Stimulated activated CD4-positive, alpha-beta T cell treated with anti-CD3 and anti-CD28 coated beads, Interleukin-1b, Interleukin-23, amount 100 ng/mL, for 48 hours (primary cell): ENCODE results near the gene IL1RAP.
"Not testable (repeated sequence)": the region's sequence is repeated elsewhere in the genome, so short reads cannot be mapped to it uniquely, and the experiment has no call there.

Experiments used
- DNase-seq: peaks from one replicate; pipeline ENCODE4 v3.0.0-alpha.2; 2020

IL1RAP gene

DNA sequence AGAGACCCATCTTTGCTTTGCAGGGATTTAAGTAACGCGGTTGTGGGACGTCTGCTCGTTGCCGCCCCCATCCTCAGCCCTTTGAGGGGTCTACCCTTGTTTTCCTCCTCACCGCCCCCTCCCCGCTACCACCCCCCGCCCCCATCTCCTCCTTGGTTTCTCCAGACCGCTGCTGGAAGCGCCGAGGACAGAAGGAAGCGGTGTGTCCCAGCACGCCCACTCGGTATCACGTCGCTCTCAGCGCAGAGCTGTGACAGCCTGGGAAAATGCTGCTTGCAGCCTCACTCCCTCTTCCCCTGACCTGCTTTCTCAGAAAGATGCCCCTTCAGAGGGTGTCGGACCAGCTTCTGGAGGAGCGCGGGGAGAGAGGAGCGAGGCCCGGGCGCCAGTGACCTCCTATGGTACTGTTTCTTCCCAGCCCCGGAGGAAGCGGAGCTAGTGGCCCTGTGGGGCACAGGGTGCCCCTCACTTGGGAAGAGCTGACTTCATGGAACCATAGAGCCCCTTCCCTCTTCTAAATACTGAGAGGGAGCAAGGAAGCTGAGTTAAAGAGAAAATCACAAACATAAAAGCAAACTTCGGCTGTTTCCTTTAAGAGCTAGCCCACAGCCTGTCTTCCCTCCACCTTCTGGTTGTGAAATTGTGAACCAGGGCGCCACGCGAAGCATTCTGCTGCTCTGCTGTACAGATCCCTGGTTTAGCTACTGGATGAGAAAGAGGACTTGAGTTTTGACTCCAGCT lies 698 bp downstream of the IL1RAP start:
- peak; percentile 24 for DNase-seq

DNA sequence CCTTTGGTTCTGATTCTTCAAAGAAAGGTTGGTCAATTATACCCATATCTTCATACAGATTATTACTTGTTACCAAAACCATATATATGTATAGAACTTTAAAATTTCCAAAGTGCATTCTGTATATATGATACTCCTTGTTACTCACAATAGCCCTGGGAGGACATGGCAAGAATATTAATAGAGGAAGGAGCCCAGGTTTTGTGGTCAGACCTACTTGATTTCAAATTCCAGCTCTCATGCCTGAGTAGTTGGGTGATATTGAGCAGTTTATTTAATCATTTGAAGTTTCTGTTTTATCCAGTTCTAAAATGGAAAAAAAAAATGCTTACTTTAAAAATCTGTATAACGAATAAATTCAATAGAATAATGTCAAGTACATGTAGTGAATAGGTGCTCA lies 2.5 kb downstream of the IL1RAP start:
- DNase-seq = no peak

- DNase-seq = no peak
These were observed 3.8 kb downstream of the IL1RAP start for GRCh38 chr3:190517687-190518086.

DNA sequence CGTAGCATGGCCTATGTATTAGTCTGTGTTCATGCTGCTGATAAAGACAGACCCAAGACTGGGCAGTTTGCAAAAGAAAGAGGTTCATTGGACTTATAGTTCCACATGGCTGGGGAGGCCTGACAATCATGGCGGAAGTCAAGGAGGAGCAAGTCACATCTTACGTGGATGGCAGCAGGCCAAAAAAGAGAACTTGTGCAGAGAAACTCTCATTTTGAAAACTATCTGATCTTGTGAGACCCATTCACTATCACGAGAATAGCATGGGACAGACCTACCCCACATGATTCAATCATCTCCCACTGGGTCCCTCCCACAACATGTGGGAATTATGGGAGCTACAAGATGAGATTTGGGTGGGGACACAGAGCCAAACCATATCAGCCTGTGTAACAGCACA lies 4.6 kb downstream of the IL1RAP start:
- not testable (repeated sequence) for DNase-seq

DNA sequence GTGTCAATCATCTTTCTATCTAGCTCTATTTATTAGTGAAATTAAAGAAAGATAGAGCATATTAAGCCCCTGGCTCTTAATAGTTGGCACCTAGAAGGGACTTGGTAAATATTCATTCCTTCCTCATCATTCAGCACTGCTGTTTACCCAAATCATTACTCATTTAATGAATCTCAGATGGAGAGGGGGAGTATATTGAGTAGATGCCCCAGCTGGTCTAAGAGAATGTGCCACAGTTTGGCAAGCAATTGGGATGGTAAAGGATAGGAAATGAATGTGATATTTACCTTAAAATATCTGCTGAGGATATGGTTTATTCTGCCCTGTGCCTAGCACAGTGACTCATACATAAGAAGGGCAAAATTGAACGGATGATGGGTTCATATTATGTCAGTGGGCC lies 6.0 kb downstream of the IL1RAP start:
- no peak for DNase-seq

- no peak for DNase-seq
These were observed 8.1 kb downstream of the IL1RAP start for GRCh38 chr3:190521998-190522397.

GRCh38 chr3:190522621-190523222 lies 8.8 kb downstream of the IL1RAP start:
- no peak for DNase-seq

GRCh38 chr3:190524942-190525341 lies 11.1 kb downstream of the IL1RAP start:
- DNase-seq = no peak

- no peak for DNase-seq
These were observed 11.7 kb downstream of the IL1RAP start for GRCh38 chr3:190525634-190526033.

DNA sequence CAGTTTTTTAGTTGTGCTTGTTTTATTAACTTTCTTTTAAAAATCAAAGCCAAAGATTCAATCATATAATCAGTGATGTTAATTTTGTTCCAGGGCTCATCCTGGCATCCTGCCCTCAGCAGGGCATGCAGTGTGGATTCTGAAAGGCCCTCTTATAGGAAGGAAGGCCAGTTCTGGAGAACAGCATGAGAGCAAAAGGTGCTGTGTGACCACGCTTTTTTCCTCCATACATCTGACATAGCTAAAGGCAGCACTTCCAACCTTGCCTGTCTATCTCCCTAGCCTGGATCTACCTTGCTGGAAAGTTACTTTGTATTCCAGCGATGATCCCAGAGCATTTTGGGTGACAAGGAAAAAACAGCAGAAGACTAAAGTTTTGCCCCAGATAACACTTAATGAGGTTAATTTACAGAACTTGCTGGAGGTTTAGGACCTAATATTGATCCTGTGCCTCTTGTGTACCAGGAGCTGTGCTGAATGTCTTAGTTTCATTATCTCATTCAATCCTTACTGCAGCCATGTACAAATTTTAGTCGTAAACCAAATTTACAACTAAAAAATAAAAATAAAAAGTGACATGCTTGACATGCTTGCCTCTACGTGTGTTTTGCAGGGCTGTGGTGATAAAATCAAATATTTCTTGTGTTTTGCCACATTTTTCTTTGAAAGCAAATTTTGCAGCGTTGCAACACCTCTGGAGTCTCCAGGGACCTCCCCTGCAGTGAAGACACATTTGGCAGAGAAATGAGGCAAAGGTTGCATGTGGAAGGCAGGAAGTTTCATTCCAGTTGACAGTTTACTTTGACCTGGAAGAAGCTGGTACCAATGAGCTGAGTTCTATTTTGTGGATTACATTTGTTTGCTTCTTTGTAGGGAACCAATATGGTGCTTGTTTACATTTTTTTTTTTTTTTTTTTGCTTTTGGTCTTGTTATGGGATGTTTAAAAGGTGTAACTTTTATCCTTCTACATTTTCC lies 13.2 kb downstream of the IL1RAP start:
- no peak for DNase-seq

DNA sequence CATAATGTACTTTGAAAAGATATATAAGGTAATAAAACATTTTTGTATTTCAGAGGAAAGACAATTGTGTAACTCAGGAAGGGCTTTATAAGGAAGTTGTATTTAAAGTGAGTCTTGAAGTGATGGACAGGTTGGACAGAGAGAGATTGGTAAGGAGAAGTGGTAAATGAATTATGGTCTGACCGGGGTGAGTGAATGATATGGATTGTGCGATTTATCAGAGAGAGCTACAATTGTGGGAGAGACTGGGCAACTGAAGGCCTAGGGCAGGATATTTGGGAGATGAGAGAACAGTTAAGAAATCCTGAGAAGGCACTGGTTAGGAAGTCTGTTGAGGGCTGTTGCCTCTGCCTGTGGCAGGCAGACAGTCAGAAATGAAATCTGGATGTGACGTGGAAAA lies 14.8 kb downstream of the IL1RAP start:
- no peak for DNase-seq

DNA sequence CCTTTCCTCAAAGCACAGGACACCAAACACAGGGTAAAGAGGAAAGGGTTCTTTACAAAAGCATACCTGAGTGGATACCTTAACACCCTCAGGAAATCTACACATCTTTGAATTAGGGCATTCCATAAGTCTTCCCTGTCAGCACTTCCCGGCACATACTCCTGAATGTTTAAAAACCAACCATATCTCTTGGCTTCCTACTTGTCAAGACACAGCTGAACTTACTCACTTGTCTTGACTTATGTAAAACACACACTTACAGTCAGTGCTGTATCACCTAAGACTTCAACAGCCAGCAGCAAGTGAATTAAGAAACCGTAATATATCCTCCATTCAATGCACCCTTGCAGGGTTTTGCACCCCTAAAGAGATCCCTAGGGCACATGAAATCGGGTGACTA lies 17.5 kb downstream of the IL1RAP start:
- DNase-seq = no peak

DNA sequence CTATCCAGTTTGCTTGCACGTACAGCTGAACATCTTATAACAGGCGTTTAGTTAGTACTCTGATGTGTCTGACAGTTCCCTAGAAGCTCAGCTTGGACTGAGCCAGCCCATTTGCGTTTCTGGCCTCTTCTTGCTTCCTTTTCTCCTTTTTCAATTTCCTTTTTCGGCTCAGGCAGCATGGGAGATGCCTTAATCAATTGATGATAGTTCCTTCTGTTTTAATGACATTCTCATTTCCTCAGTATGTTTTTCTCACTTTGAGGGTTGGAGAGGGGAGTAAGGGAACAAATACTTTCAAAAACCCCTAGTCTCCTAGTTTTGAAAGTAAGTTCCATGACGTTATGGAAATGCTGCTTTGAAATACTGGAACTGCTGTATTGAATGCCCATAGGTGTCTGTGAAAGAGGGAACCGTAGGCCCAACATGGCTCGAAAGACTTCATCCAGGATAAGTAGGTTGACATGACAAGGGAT lies 18.9 kb downstream of the IL1RAP start:
- no peak for DNase-seq

GRCh38 chr3:190533511-190534281 lies 19.8 kb downstream of the IL1RAP start:
- no peak for DNase-seq

- DNase-seq = no peak
These were observed 20.5 kb downstream of the IL1RAP start for GRCh38 chr3:190534386-190534785.

DNA sequence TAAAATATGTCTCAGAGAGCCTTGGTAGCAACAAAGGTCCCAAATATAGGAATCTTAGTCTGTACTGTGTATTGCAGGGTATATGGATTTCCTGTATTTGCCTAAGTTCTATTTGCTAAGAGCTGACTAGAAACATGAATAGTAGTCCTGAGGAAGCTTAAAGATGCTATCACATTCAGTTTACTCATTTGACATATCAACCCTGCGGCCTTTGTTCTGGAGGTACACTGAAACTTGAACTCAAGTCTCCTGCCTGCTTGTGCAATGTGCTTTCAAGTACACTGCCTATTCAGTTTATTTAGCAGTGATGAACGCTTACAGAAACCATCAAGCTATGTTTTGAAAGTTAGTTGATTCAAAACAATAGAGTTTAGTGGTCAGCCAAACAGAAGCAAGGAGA lies 21.1 kb downstream of the IL1RAP start:
- DNase-seq = peak; percentile 8

- DNase-seq = no peak
These were observed 23.3 kb downstream of the IL1RAP start for GRCh38 chr3:190537146-190537545.

DNA sequence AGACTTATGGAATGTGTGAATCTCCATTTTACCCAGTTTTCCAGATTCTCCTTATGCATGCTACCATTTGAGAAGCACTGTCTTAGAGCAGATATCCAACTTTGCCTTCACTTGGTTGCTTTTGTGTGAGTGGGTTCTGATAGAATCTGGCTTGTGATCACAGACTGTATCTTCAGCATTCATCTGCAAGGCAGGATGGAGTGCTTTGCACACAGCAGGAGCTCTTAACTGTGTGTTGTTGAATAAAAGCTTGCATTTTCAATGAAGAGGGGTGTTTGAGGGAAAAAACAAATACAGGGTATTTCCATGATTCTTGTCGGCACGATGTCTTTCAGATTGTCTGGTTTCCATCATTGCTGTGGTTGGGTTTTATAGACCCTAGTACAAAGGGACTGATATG lies 24.4 kb downstream of the IL1RAP start:
- DNase-seq = no peak

DNA sequence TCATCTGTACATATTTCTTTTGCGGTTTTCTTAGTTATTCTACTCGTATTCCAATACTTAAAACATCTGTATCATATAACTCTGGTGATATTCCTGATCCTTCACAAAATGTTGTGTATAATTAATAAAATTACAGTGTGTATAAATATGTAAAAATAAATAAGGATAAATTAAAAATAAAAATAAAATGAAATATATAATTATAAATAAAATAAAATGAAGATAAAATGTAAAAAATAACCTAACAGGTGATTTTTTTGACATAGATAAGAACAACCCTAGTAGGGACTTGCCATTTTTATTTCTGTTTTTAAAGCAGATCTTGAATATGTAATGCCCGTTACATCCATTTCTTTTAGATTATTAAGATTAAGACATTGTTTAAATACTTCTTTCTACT lies 25.6 kb downstream of the IL1RAP start:
- no peak for DNase-seq

DNA sequence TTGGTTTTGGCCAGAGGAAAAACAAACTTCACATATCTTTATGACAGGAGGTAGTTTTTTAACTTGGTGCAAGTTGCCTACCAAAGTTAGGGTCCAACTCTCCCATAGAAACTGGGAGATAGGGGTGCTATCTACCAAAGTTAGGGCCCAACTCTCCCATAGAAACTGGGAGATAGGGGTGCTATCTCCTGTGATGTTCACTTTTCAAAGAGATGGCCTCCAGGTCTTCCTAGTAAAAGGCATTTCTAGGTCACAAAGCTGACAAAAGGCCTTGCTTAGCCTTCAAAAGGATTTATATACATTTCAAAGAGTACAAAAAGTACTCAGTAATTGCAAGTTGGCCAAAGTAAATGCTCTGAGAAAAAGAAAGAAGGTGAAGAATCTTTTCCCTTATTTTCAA lies 27.1 kb downstream of the IL1RAP start:
- DNase-seq = no peak

- no peak for DNase-seq
These were observed 27.7 kb downstream of the IL1RAP start for GRCh38 chr3:190541560-190541959.

DNA sequence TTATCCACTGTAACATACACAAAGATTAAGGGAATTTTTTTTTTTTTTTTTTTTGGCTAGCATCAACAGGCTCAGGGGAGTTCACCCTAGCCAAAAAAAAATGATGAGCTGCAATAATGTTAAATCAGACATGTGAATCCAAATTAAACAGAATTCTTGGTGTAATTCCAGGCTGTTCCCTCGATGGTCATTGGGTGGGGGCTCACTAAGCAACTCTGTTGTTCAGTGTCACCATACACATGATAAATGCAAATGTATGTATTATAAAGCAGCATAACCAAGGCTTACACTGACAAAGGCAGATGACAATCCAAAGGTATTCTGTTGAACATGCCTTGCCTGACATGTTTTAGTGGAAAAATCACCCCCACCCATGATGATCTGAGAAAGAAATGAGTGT lies 29.0 kb downstream of the IL1RAP start:
- no peak for DNase-seq

- DNase-seq = no peak
These were observed 29.8 kb downstream of the IL1RAP start for GRCh38 chr3:190543671-190544070.
